ENCODE measurements around the gene CCDC60.

The CCDC60 gene

DNA sequence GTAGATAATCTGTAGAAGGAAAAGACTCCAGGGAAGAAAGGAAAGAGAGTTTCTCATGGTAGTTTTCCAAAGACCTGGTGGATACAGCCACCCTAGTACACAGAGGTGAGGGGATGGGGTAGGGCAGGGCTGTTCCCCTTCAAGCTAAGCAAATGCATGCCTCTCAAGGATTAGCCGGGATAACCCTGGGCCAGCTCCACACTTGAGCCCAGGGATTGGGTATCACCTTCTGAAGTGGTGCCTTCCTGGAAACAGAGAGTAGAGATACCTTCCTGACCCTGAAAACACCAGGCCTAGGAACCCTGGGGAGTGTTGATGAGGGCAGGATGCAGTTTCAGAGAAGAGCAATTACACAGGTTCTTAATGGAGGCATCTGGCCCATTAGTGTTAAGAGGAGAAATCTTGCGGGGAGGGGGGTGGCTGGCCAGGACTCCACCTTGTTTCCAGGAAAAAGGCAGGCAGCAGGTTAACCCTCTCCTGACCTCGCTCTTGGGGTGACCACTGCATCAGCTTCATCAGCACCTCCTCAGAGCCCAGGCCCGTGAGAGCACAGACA, 152.1 kb downstream of the CCDC60 start:
- no peak overlapping the region for H3K9ac ChIP-seq (ENCODE audit: low read length)
- H3K9me3 ChIP-seq (ENCODE audit: insufficient read depth, low read length): no peaks in the 10 kb centered on the region
- H3K27ac ChIP-seq (ENCODE audit: low read length): no peak overlapping the region
- no peaks in the 10 kb centered on the region for H4K20me1 ChIP-seq (ENCODE audit: insufficient read depth, low read length)
- H3K36me3 ChIP-seq (replicated peaks; ENCODE audit: low read depth, low read length): no peaks in the 10 kb centered on the region
- no peak overlapping the region for H2AFZ ChIP-seq (ENCODE audit: low read depth, low read length)
- no peak for TF ChIP-seq EZH2phosphoT487 (IDR thresholded peaks at IDR 0.05; ENCODE audit: low read depth)
- TF ChIP-seq, protein P1, sequence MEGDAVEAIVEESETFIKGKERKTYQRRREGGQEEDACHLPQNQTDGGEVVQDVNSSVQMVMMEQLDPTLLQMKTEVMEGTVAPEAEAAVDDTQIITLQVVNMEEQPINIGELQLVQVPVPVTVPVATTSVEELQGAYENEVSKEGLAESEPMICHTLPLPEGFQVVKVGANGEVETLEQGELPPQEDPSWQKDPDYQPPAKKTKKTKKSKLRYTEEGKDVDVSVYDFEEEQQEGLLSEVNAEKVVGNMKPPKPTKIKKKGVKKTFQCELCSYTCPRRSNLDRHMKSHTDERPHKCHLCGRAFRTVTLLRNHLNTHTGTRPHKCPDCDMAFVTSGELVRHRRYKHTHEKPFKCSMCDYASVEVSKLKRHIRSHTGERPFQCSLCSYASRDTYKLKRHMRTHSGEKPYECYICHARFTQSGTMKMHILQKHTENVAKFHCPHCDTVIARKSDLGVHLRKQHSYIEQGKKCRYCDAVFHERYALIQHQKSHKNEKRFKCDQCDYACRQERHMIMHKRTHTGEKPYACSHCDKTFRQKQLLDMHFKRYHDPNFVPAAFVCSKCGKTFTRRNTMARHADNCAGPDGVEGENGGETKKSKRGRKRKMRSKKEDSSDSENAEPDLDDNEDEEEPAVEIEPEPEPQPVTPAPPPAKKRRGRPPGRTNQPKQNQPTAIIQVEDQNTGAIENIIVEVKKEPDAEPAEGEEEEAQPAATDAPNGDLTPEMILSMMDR (IDR thresholded peaks at IDR 0.05; ENCODE audit: low read depth, low read length): no peak
- H3K27me3 ChIP-seq (ENCODE audit: low read depth, low read length): no peaks in the 10 kb centered on the region
- no peaks in the 10 kb centered on the region for H3K79me2 ChIP-seq (ENCODE audit: low read length)
- no peaks in the 10 kb centered on the region for H3K4me1 ChIP-seq (ENCODE audit: low read length)
- no peak overlapping the region for H3K4me2 ChIP-seq (ENCODE audit: low read length)
- no peak overlapping the region for H3K4me3 ChIP-seq (ENCODE audit: low read length)

DNA sequence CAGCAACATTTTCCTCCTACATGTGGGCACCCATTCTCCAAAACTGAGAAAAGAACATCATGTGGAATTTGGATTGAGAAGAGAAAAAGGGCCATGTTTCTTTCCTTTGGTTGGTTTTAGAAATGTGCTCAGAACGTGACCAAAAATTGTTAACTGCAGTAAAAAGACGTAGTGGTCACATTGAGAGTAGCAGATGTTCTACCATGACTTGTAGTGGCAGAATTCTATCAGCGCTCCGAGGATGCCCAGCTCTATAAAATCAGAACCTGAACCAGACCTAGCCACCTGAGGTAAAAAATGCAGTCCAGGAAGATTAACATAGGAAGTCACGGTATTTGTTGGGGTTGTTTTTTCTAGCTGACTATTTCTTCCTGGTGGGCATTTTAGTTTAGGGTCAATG, 157.3 kb downstream of the CCDC60 start:
- H3K4me1 ChIP-seq (ENCODE audit: low read length): no peaks in the 10 kb centered on the region
- TF ChIP-seq, protein P1 (IDR thresholded peaks at IDR 0.05; ENCODE audit: low read depth, low read length): no peak
- TF ChIP-seq EZH2phosphoT487 (IDR thresholded peaks at IDR 0.05; ENCODE audit: low read depth): no peak
- no peak overlapping the region for H3K9ac ChIP-seq (ENCODE audit: low read length)
- no peak overlapping the region for H3K4me2 ChIP-seq (ENCODE audit: low read length)
- no peaks in the 10 kb centered on the region for H3K79me2 ChIP-seq (ENCODE audit: low read length)
- H3K4me3 ChIP-seq (ENCODE audit: low read length): no peak overlapping the region
- no peaks in the 10 kb centered on the region for H3K36me3 ChIP-seq (replicated peaks; ENCODE audit: low read depth, low read length)
- H3K27me3 ChIP-seq (ENCODE audit: low read depth, low read length): peaks cover 8% of the 10 kb centered on the region
- no peaks in the 10 kb centered on the region for H3K9me3 ChIP-seq (ENCODE audit: insufficient read depth, low read length)
- no peaks in the 10 kb centered on the region for H4K20me1 ChIP-seq (ENCODE audit: insufficient read depth, low read length)
- no peak overlapping the region for H3K27ac ChIP-seq (ENCODE audit: low read length)
- no peak overlapping the region for H2AFZ ChIP-seq (ENCODE audit: low read depth, low read length)

DNA sequence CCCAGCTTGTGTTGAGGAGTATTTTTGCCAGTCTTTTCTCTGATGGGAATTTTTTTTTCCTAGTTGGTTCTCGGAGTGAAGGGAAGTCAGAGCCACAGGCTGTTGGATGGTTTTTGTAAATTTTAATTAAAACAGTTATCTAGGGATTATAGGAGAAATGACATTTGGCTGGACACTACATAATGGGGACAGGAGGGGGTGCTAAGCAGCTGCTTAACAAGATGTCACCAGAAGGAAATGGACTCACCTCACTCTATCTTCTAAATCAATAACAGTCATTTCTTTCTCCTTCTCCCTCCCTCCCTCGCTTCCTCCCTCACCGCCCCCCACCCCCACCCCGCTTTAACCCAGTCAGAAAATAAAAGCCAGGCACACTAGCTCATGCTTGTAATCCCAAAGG, 165.7 kb downstream of the CCDC60 start:
- H3K9me3 ChIP-seq (ENCODE audit: insufficient read depth, low read length): no peaks in the 10 kb centered on the region
- no peak overlapping the region for H3K27ac ChIP-seq (ENCODE audit: low read length)
- no peak overlapping the region for H3K9ac ChIP-seq (ENCODE audit: low read length)
- peaks cover 14% of the 10 kb centered on the region for H3K27me3 ChIP-seq (ENCODE audit: low read depth, low read length)
- no peaks in the 10 kb centered on the region for H3K4me1 ChIP-seq (ENCODE audit: low read length)
- H4K20me1 ChIP-seq (ENCODE audit: insufficient read depth, low read length): no peaks in the 10 kb centered on the region
- no peak overlapping the region for H3K4me2 ChIP-seq (ENCODE audit: low read length)
- H3K36me3 ChIP-seq (replicated peaks; ENCODE audit: low read depth, low read length): no peaks in the 10 kb centered on the region
- H3K4me3 ChIP-seq (ENCODE audit: low read length): no peak overlapping the region
- H2AFZ ChIP-seq (ENCODE audit: low read depth, low read length): no peak overlapping the region
- H3K79me2 ChIP-seq (ENCODE audit: low read length): no peaks in the 10 kb centered on the region
- TF ChIP-seq, protein P1 (IDR thresholded peaks at IDR 0.05; ENCODE audit: low read depth, low read length): no peak
- no peak for TF ChIP-seq EZH2phosphoT487 (IDR thresholded peaks at IDR 0.05; ENCODE audit: low read depth)

DNA sequence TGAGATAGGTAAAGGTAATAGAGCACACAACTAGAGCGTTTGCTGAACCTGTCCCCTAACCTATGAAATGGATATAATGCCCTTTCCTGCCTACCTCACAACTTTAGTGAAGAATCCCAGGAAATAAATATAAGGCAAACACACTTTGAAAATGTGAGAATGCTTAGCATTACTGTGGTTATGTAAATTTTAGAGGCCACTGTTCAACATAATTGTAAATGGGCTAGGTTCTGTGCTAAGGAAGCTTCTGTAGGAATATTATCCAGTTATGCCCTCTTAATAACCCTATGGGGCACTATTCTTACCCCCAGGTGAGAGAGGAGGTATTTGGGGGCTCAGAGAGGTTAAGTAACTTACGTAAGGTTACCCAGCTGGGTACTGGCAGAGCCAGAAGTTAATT, 166.5 kb downstream of the CCDC60 start:
- H3K9ac ChIP-seq (ENCODE audit: low read length): no peak overlapping the region
- no peaks in the 10 kb centered on the region for H3K4me1 ChIP-seq (ENCODE audit: low read length)
- no peaks in the 10 kb centered on the region for H3K79me2 ChIP-seq (ENCODE audit: low read length)
- no peak overlapping the region for H2AFZ ChIP-seq (ENCODE audit: low read depth, low read length)
- no peaks in the 10 kb centered on the region for H3K9me3 ChIP-seq (ENCODE audit: insufficient read depth, low read length)
- no peaks in the 10 kb centered on the region for H3K36me3 ChIP-seq (replicated peaks; ENCODE audit: low read depth, low read length)
- H4K20me1 ChIP-seq (ENCODE audit: insufficient read depth, low read length): no peaks in the 10 kb centered on the region
- no peak for TF ChIP-seq EZH2phosphoT487 (IDR thresholded peaks at IDR 0.05; ENCODE audit: low read depth)
- TF ChIP-seq, protein P1 (IDR thresholded peaks at IDR 0.05; ENCODE audit: low read depth, low read length): no peak
- H3K4me2 ChIP-seq (ENCODE audit: low read length): no peak overlapping the region
- peaks cover 14% of the 10 kb centered on the region for H3K27me3 ChIP-seq (ENCODE audit: low read depth, low read length)
- H3K4me3 ChIP-seq (ENCODE audit: low read length): no peak overlapping the region
- no peak overlapping the region for H3K27ac ChIP-seq (ENCODE audit: low read length)
